ENCODE data around the gene TMEM203.

GRCh38 chr9:137250329-137251193 is 45.1 kb upstream of the TMEM203 start:
- TF ChIP-seq CTCF (conservative IDR thresholded peaks at IDR 0.05; ENCODE audit: low read depth in 2 of 2) (no peak), JUNB (IDR thresholded peaks at IDR 0.05; ENCODE audit: unreplicated experiment) (no peak)
